AG04449 (cell line): Measurements from ENCODE around the gene SYTL5.

Experiments
- CTCF ChIA-PET: fragments of 350-600 bp; formaldehyde crosslinking; extraction: SDS; loops from one replicate; lab custom pipeline; 2021; ENCODE audit warnings: antibody characterized with exemption; lab: Yijun Ruan, JAX
- POLR2A ChIA-PET: fragments of 400-600, 350-600 bp; formaldehyde crosslinking; extraction: SDS; loops from one replicate; lab custom pipeline; 2020; ENCODE audit warnings: antibody characterized with exemption, inconsistent platforms; lab: Yijun Ruan, JAX
- DNase-seq: peaks from one replicate; pipeline ENCODE4 v3.0.0-alpha.2; 2010; ENCODE audit warnings: low read depth, low spot score
- H3K4me3 ChIP-seq: 2 replicates; pipeline ENCODE4 v1.5.1; 2011; ENCODE audit warnings: low read depth, mild to moderate bottlenecking, control low read depth, low read length
- CTCF ChIP-seq: IDR thresholded peaks from one replicate; pipeline ENCODE4 v1.5.1; 2011; ENCODE audit warnings: mild to moderate bottlenecking, moderate library complexity, low read length, control low read depth, inconsistent platforms; ENCODE audit not compliant: insufficient read depth; ENCODE audit errors: missing control alignments

Gene SYTL5

GRCh38 chrX:38127961-38128360, 121.6 kb downstream of the SYTL5 start:
- DNase-seq, result no peak
- ChIA-PET CTCF (interaction anchor here (0.6 kb wide), 1 partner anchor 39 kb away, joined by 3 read pairs; no protein-coding TSS in a partner anchor), POLR2A (no interaction called here)
- no peak for TF ChIP-seq CTCF
- H3K4me3 ChIP-seq, result no peak overlapping the region

- no peak for TF ChIP-seq CTCF
- CTCF ChIA-PET, result no interaction called here
- H3K4me3 ChIP-seq, result no peak overlapping the region
- no peak for DNase-seq
- POLR2A ChIA-PET, result no interaction called here
Observed at GRCh38 chrX:38129366-38129765, 123.0 kb downstream of the SYTL5 start.

GRCh38 chrX:38138157-38138891, 132.0 kb downstream of the SYTL5 start:
- POLR2A ChIA-PET, result no interaction called here
- CTCF ChIA-PET, result interaction anchor here (1.3 kb wide), 1 partner anchor 28 kb away, joined by 4 read pairs; no protein-coding TSS in a partner anchor
- no peak for TF ChIP-seq CTCF
- H3K4me3 ChIP-seq, result no peak overlapping the region
- no peak for DNase-seq

GRCh38 chrX:38138900-38139299, 132.5 kb downstream of the SYTL5 start:
- DNase-seq, result no peak
- no peak overlapping the region for H3K4me3 ChIP-seq
- CTCF ChIA-PET, result no interaction called here
- POLR2A ChIA-PET, result no interaction called here
- no peak for TF ChIP-seq CTCF

GRCh38 chrX:38142610-38143009, 136.3 kb downstream of the SYTL5 start:
- CTCF ChIA-PET, result no interaction called here
- no peak for TF ChIP-seq CTCF
- POLR2A ChIA-PET, result no interaction called here
- H3K4me3 ChIP-seq, result no peak overlapping the region
- DNase-seq, result peak; percentile 16

- no peak for TF ChIP-seq CTCF
- H3K4me3 ChIP-seq, result no peak overlapping the region
- ChIA-PET CTCF (interaction anchor here (4.9 kb wide), 1 partner anchor 18 kb away, joined by 28 read pairs; no protein-coding TSS in a partner anchor), POLR2A (no interaction called here)
- no peak for DNase-seq
Observed at GRCh38 chrX:38149016-38149415, 142.7 kb downstream of the SYTL5 start.
